Neural progenitor cell (in vitro differentiated cells): ENCODE measurements around the gene FOXK2. TPM values are rescaled to one million over a fixed set of nuclear protein-coding genes. Genes with fewer than 3 reads are reported as not detected.
A peak's percentile ranks its signal among the peaks of the same experiment; 100 is the strongest.
"Not testable (repeated sequence)": the region's sequence is repeated elsewhere in the genome, so short reads cannot be mapped to it uniquely, and the experiment has no call there.

Experiments
- DNase-seq: peaks from one replicate; pipeline ENCODE4 v3.0.0-alpha.2; 2016; ENCODE audit warnings: low spot score
- H2AFZ ChIP-seq: fragments of 200-600 bp; sonication (generic); replicated peaks from 2 replicates; pipeline ENCODE4 v1.6.1; 2016; ENCODE audit warnings: antibody characterized with exemption
- H3F3A ChIP-seq: fragments of 200-600 bp; sonication (generic); 2 replicates; pipeline ENCODE4 v1.6.1; 2016; ENCODE audit warnings: antibody characterized with exemption, low read depth
- H3K27ac ChIP-seq: fragments of 200-600 bp; sonication (generic); 2 replicates; pipeline ENCODE4 v1.5.1; 2016; ENCODE audit warnings: mild to moderate bottlenecking
- H3K27me3 ChIP-seq: fragments of 200-600 bp; sonication (generic); 2 replicates; pipeline ENCODE4 v1.6.1; 2016; ENCODE audit warnings: mild to moderate bottlenecking, moderate library complexity
- H3K36me3 ChIP-seq: fragments of 200-600 bp; sonication (generic); 2 replicates; pipeline ENCODE4 v1.5.1; 2016
- H3K4me1 ChIP-seq: fragments of 200-600 bp; sonication (generic); 2 replicates; pipeline ENCODE4 v1.6.1; 2016; ENCODE audit warnings: mixed run types
- H3K4me2 ChIP-seq: fragments of 200-600 bp; sonication (generic); 2 replicates; pipeline ENCODE4 v1.6.1; 2016
- H3K4me3 ChIP-seq: fragments of 200-600 bp; sonication (generic); 2 replicates; pipeline ENCODE4 v1.5.1; 2016
- H3K79me2 ChIP-seq: fragments of 200-600 bp; sonication (generic); 2 replicates; pipeline ENCODE4 v1.6.1; 2016; ENCODE audit warnings: low read depth
- H3K9ac ChIP-seq: fragments of 200-600 bp; sonication (generic); 2 replicates; pipeline ENCODE4 v1.6.1; 2016
- H3K9me3 ChIP-seq: fragments of 200-600 bp; sonication (generic); 2 replicates; pipeline ENCODE4 v1.5.1; 2016; ENCODE audit warnings: low read depth
- H4K20me1 ChIP-seq: fragments of 200-600 bp; sonication (generic); 2 replicates; pipeline ENCODE4 v1.6.1; 2016; ENCODE audit warnings: low read depth
- H3K27ac Mint-ChIP-seq: 3 replicates; pipeline ENCODE4 v1.8.0; 2021; ENCODE audit warnings: mixed read lengths
- H3K27me3 Mint-ChIP-seq: 2 replicates; pipeline ENCODE4 v1.8.0; 2022; ENCODE audit warnings: low read depth, mild to moderate bottlenecking, inconsistent platforms, moderate library complexity, mixed read lengths; ENCODE audit not compliant: insufficient read depth
- H3K36me3 Mint-ChIP-seq: 3 replicates; pipeline ENCODE4 v1.8.0; 2021; ENCODE audit warnings: mixed read lengths
- H3K4me1 Mint-ChIP-seq: 3 replicates; pipeline ENCODE4 v1.8.0; 2021; ENCODE audit warnings: mixed read lengths
- H3K4me3 Mint-ChIP-seq: 3 replicates; pipeline ENCODE4 v1.8.0; 2021; ENCODE audit warnings: mild to moderate bottlenecking, moderate library complexity, mixed read lengths
- H3K9me3 Mint-ChIP-seq: 3 replicates; pipeline ENCODE4 v1.8.0; 2020; ENCODE audit warnings: mixed read lengths
- EZH2 ChIP-seq: fragments of 200-600 bp; sonication (generic); IDR thresholded peaks from 2 replicates; pipeline ENCODE4 v1.6.1; 2017; ENCODE audit warnings: antibody characterized with exemption, mild to moderate bottlenecking, moderate library complexity
- EZH2phosphoT487 ChIP-seq: fragments of 200-600 bp; sonication (generic); IDR thresholded peaks from 2 replicates; pipeline ENCODE4 v1.6.1; 2017; ENCODE audit warnings: antibody characterized with exemption
- total RNA-seq: library from RNA; depleted of rRNA; stranded (reverse); fragments of >200 nt; gene quantifications from 2 replicates; pipeline ENCODE4 v1.2.3, GENCODE V29; 2015; ENCODE audit warnings: low replicate concordance
- TF ChIP-seq, protein P1 (sequence below): fragments of 200-600 bp; sonication (generic); IDR thresholded peaks from 2 replicates; pipeline ENCODE4 v1.5.1; 2017; ENCODE audit warnings: antibody characterized with exemption, mild to moderate bottlenecking

Gene FOXK2
- total RNA-seq, 1 donor from 2014 or later = 28.1 TPM

DNA sequence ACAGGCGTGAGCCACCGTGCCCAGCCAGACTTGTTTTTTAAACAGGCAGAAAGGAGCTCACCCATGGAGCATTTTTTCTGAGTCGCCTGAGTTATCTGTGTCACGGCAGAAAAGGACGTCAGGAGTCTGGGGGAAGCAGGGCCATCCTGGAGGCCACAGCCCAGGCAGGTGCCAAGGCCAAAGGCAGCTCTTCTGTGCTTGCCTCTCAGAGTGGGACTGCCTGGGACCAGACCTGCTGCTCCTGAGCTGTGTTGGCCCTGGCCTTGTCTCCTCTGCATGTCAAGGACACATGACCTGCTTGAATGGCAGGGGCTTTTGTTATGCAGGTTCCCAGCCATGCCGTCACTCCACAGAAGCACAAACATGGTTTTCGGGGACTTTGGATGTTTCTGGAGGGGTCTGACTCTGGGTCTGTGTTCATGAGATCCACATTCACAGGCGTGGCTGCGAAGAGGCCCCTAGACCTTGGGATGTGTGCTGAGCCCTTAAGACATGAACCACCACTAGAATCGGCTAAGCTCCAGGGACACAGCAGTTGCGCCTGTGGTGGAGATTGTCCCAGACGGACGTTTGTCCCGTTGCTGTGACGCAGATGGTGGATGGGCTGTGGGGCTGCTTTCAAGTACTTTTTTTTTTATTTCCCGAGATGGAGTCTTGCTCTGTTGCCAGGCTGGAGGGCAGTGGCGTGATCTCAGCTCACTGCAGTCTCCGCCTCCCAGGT lies 33.8 kb downstream of the FOXK2 start:
- Mint-ChIP-seq H3K27ac (no peak overlapping the region), H3K9me3 (no peaks in the 10 kb centered on the region), H3K4me3 (no peak overlapping the region), H3K4me1 (peaks cover 35% of the 10 kb centered on the region), H3K27me3 (peaks cover 5% of the 10 kb centered on the region), H3K36me3 (peaks cover 1% of the 10 kb centered on the region)
- H3K36me3 ChIP-seq = no peaks in the 10 kb centered on the region
- H3K4me2 ChIP-seq = no peak overlapping the region
- no peak overlapping the region for H2AFZ ChIP-seq
- no peaks in the 10 kb centered on the region for H3K4me1 ChIP-seq
- DNase-seq = no peak
- no peak for TF ChIP-seq EZH2phosphoT487
- TF ChIP-seq, protein P1, sequence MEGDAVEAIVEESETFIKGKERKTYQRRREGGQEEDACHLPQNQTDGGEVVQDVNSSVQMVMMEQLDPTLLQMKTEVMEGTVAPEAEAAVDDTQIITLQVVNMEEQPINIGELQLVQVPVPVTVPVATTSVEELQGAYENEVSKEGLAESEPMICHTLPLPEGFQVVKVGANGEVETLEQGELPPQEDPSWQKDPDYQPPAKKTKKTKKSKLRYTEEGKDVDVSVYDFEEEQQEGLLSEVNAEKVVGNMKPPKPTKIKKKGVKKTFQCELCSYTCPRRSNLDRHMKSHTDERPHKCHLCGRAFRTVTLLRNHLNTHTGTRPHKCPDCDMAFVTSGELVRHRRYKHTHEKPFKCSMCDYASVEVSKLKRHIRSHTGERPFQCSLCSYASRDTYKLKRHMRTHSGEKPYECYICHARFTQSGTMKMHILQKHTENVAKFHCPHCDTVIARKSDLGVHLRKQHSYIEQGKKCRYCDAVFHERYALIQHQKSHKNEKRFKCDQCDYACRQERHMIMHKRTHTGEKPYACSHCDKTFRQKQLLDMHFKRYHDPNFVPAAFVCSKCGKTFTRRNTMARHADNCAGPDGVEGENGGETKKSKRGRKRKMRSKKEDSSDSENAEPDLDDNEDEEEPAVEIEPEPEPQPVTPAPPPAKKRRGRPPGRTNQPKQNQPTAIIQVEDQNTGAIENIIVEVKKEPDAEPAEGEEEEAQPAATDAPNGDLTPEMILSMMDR = no peak
- TF ChIP-seq EZH2 = no peak
- no peaks in the 10 kb centered on the region for H3K27me3 ChIP-seq
- no peak overlapping the region for H3K4me3 ChIP-seq
- peak overlapping the region; percentile 60 for H3K27ac ChIP-seq
- H3K9me3 ChIP-seq = no peaks in the 10 kb centered on the region
- peaks cover 93% of the 10 kb centered on the region for H4K20me1 ChIP-seq
- H3K79me2 ChIP-seq = peaks cover 100% of the 10 kb centered on the region
- no peak overlapping the region for H3K9ac ChIP-seq
- peaks cover 16% of the 10 kb centered on the region for H3F3A ChIP-seq

DNA sequence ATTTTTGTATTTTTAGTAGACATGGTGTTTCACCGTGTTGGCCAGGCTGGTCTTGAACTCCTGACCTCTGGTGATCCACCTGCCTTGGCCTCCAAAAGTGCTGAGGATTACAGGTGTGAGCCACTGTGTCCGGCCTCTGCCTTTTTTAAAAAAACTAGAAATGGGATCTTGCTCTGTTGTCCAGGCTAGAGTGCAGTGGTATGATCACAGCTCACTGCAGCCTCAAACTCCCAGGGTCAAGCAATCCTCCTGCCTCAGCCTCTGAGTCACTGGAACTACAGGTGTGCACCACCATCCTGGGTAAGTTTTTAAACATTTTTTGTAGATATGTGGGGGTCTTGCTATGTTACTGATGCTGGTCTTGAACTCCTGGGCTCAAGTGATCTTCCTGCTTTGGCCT lies 38.0 kb downstream of the FOXK2 start:
- not testable (repeated sequence) for H3K4me3 ChIP-seq, H3K27ac Mint-ChIP-seq
- peaks cover 94% of the 10 kb centered on the region for H4K20me1 ChIP-seq

DNA sequence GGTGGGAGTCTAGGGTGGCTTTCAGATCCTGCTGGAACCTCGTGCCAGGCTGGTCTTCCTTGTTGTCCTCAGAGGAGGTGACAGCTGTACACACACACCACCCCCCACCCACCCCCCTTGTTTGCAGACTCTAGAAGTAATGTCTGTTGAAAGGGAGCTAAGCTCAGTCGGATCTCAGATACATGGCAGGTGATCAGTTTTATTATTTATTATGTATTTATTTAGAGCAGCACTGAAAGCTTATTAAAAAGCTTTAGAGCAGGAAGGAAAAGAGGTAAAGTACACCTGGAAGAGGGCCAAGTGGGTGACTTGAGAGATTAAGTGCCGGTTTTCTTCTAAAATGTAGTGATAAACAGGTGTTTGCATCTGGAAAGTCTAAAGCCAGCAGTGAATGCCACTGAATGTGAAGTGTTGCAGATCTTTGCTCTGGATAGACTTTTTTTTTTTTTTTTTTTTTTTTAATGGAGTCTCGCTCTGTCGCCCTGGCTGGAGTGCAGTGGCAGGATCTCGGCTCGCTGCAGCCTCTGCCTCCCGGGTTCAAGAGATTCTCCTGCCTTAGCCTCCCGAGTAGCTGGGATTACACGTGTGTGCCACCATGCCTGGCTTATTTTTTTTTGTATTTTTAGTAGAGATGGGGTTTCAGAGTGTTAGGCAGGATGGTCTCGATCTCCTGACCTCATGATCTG lies 40.2 kb downstream of the FOXK2 start:
- peaks cover 88% of the 10 kb centered on the region for H4K20me1 ChIP-seq
- H3K27ac ChIP-seq = no peak overlapping the region
- H3K4me3 Mint-ChIP-seq = no peak overlapping the region

More for the DNA sequence above, 38.0 kb downstream of the FOXK2 start:
- H3K9ac ChIP-seq, H3K4me1 ChIP-seq, H3K4me2 ChIP-seq, H3F3A ChIP-seq, H3K9me3 Mint-ChIP-seq, H3K27me3 ChIP-seq, DNase-seq, H2AFZ ChIP-seq, H3K27ac ChIP-seq, H3K27me3 Mint-ChIP-seq, H3K4me3 Mint-ChIP-seq, H3K36me3 Mint-ChIP-seq, H3K9me3 ChIP-seq, H3K36me3 ChIP-seq: not testable (repeated sequence)
- H3K79me2 ChIP-seq = peaks cover 100% of the 10 kb centered on the region
- peaks cover 37% of the 10 kb centered on the region for H3K4me1 Mint-ChIP-seq

DNA sequence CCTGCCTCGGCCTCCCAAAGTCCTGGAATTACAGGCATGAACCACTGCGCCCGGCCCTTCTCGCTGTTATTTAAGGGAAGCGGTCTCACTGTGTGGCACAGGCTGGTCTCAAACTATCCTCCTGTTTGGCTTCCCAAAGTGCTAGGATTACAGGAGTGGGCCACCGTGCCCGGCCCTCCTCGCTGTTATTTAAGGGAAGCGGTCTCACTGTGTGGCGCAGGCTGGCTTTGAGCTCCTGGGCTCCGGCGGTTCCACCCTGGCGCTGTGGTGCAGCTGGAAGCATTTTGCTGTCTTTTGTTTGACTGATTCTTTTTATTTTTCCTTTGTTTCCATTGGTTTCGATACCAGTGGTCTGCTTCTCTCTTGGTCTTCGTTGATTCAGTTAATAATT lies 40.7 kb downstream of the FOXK2 start:
- H3K4me3 ChIP-seq = no peak overlapping the region
- H3F3A ChIP-seq = no peaks in the 10 kb centered on the region
- Mint-ChIP-seq H3K4me3 (no peak overlapping the region), H3K9me3 (no peaks in the 10 kb centered on the region), H3K36me3 (peaks cover 5% of the 10 kb centered on the region), H3K27ac (peak overlapping the region; percentile 72), H3K4me1 (peaks cover 25% of the 10 kb centered on the region), H3K27me3 (no peaks in the 10 kb centered on the region)
- H3K9me3 ChIP-seq = no peaks in the 10 kb centered on the region
- H3K9ac ChIP-seq = no peak overlapping the region
- H4K20me1 ChIP-seq = peaks cover 88% of the 10 kb centered on the region
- H3K4me1 ChIP-seq = peaks cover 3% of the 10 kb centered on the region
- TF ChIP-seq EZH2phosphoT487 (no peak), EZH2 (no peak)
- TF ChIP-seq, protein P1 = no peak
- no peak overlapping the region for H3K27ac ChIP-seq
- H3K4me2 ChIP-seq = no peak overlapping the region
- H2AFZ ChIP-seq = no peak overlapping the region
- H3K36me3 ChIP-seq = peaks cover 4% of the 10 kb centered on the region
- DNase-seq = no peak
- peaks cover 100% of the 10 kb centered on the region for H3K79me2 ChIP-seq
- H3K27me3 ChIP-seq = no peaks in the 10 kb centered on the region

More for the DNA sequence above, 40.2 kb downstream of the FOXK2 start:
- H3K36me3 ChIP-seq = no peaks in the 10 kb centered on the region
- Mint-ChIP-seq H3K4me1 (peaks cover 25% of the 10 kb centered on the region), H3K9me3 (no peaks in the 10 kb centered on the region), H3K27me3 (no peaks in the 10 kb centered on the region), H3K36me3 (no peaks in the 10 kb centered on the region), H3K27ac (no peak overlapping the region)
- H3F3A ChIP-seq = no peaks in the 10 kb centered on the region
- no peak overlapping the region for H3K9ac ChIP-seq
- no peaks in the 10 kb centered on the region for H3K27me3 ChIP-seq
- H3K9me3 ChIP-seq = no peaks in the 10 kb centered on the region
- H3K4me2 ChIP-seq = no peak overlapping the region
- H3K79me2 ChIP-seq = peaks cover 100% of the 10 kb centered on the region
- peaks cover 3% of the 10 kb centered on the region for H3K4me1 ChIP-seq
- TF ChIP-seq EZH2 = no peak
- no peak overlapping the region for H2AFZ ChIP-seq
- H3K4me3 ChIP-seq = no peak overlapping the region
- DNase-seq = no peak
